ENCODE measurements around the gene CBY3.
"Not testable (repeated sequence)": the region's sequence is repeated elsewhere in the genome, so short reads cannot be mapped to it uniquely, and the experiment has no call there.

CBY3 gene

GRCh38 chr5:179643141-179643920, 37.5 kb downstream of the CBY3 start:
- H3K27me3 ChIP-seq (ENCODE audit: control insufficient read depth, insufficient read depth, low read length); H3K36me3 ChIP-seq (ENCODE audit: control insufficient read depth, insufficient read depth, low read length); H3K27ac ChIP-seq (ENCODE audit: low read length); H3K9me3 ChIP-seq (ENCODE audit: control insufficient read depth, insufficient read depth, low read length); H3K4me1 ChIP-seq (ENCODE audit: control insufficient read depth, insufficient read depth, low read length); DNase-seq (ENCODE audit: low read depth, low spot score); H3K4me3 ChIP-seq (ENCODE audit: low read length): not testable (repeated sequence)
- WGBS (ENCODE audit: insufficient coverage, insufficient read length): no CpG with 5 or more reads among the region's 16 CpGs

- not testable (repeated sequence) for H3K4me3 ChIP-seq (ENCODE audit: low read length); H3K4me1 ChIP-seq (ENCODE audit: control insufficient read depth, insufficient read depth, low read length); DNase-seq (ENCODE audit: low read depth, low spot score); H3K27ac ChIP-seq (ENCODE audit: low read length); H3K27me3 ChIP-seq (ENCODE audit: control insufficient read depth, insufficient read depth, low read length); H3K36me3 ChIP-seq (ENCODE audit: control insufficient read depth, insufficient read depth, low read length); H3K9me3 ChIP-seq (ENCODE audit: control insufficient read depth, insufficient read depth, low read length)
- no CpG with 5 or more reads among the region's 17 CpGs for WGBS (ENCODE audit: insufficient coverage, insufficient read length)
These were observed 38.2 kb downstream of the CBY3 start for GRCh38 chr5:179642626-179643025.

GRCh38 chr5:179641745-179642144, 39.1 kb downstream of the CBY3 start:
- H3K4me3 ChIP-seq (ENCODE audit: low read length); H3K27me3 ChIP-seq (ENCODE audit: control insufficient read depth, insufficient read depth, low read length); H3K36me3 ChIP-seq (ENCODE audit: control insufficient read depth, insufficient read depth, low read length); H3K4me1 ChIP-seq (ENCODE audit: control insufficient read depth, insufficient read depth, low read length); H3K9me3 ChIP-seq (ENCODE audit: control insufficient read depth, insufficient read depth, low read length); DNase-seq (ENCODE audit: low read depth, low spot score); H3K27ac ChIP-seq (ENCODE audit: low read length): not testable (repeated sequence)
- WGBS (ENCODE audit: insufficient coverage, insufficient read length): no CpG with 5 or more reads among the region's 4 CpGs

GRCh38 chr5:179639296-179639695, 41.5 kb downstream of the CBY3 start:
- H3K4me1 ChIP-seq (ENCODE audit: control insufficient read depth, insufficient read depth, low read length); DNase-seq (ENCODE audit: low read depth, low spot score); H3K27me3 ChIP-seq (ENCODE audit: control insufficient read depth, insufficient read depth, low read length); H3K27ac ChIP-seq (ENCODE audit: low read length); H3K36me3 ChIP-seq (ENCODE audit: control insufficient read depth, insufficient read depth, low read length); H3K9me3 ChIP-seq (ENCODE audit: control insufficient read depth, insufficient read depth, low read length); H3K4me3 ChIP-seq (ENCODE audit: low read length): not testable (repeated sequence)
- whole genome bisulfite sequencing (ENCODE audit: insufficient coverage, insufficient read length): no CpG with 5 or more reads among the region's 11 CpGs

- H3K27me3 ChIP-seq (ENCODE audit: control insufficient read depth, insufficient read depth, low read length); H3K4me3 ChIP-seq (ENCODE audit: low read length); H3K36me3 ChIP-seq (ENCODE audit: control insufficient read depth, insufficient read depth, low read length); H3K9me3 ChIP-seq (ENCODE audit: control insufficient read depth, insufficient read depth, low read length); DNase-seq (ENCODE audit: low read depth, low spot score); H3K27ac ChIP-seq (ENCODE audit: low read length); H3K4me1 ChIP-seq (ENCODE audit: control insufficient read depth, insufficient read depth, low read length): not testable (repeated sequence)
- no CpG with 5 or more reads among the region's 49 CpGs for WGBS (ENCODE audit: insufficient coverage, insufficient read length)
These were observed 46.3 kb downstream of the CBY3 start for GRCh38 chr5:179634370-179635172.

GRCh38 chr5:179633501-179634369, 47.1 kb downstream of the CBY3 start:
- not testable (repeated sequence) for H3K36me3 ChIP-seq (ENCODE audit: control insufficient read depth, insufficient read depth, low read length); H3K27me3 ChIP-seq (ENCODE audit: control insufficient read depth, insufficient read depth, low read length); H3K4me3 ChIP-seq (ENCODE audit: low read length); H3K27ac ChIP-seq (ENCODE audit: low read length); H3K4me1 ChIP-seq (ENCODE audit: control insufficient read depth, insufficient read depth, low read length); H3K9me3 ChIP-seq (ENCODE audit: control insufficient read depth, insufficient read depth, low read length); DNase-seq (ENCODE audit: low read depth, low spot score)
- WGBS (ENCODE audit: insufficient coverage, insufficient read length): no CpG with 5 or more reads among the region's 38 CpGs
